Bone marrow (tissue), 2 donors: ENCODE data around the gene KCNE1.
"Not testable (repeated sequence)": the region's sequence is repeated elsewhere in the genome, so short reads cannot be mapped to it uniquely, and the experiment has no call there.

Experiments
- DNase-seq, 2 donors: peaks; one replicate each; lab custom pipeline; 2025; lab: John Stamatoyannopoulos, UW

The KCNE1 gene

GRCh38 chr21:34511181-34511580 is 829 bp downstream of the KCNE1 start:
- DNase-seq: no peak

GRCh38 chr21:34510148-34511142 is 1.6 kb downstream of the KCNE1 start:
- DNase-seq: peak; percentile 57 to 59

GRCh38 chr21:34509151-34509550 is 2.9 kb downstream of the KCNE1 start:
- no peak for DNase-seq

GRCh38 chr21:34504595-34504994 is 7.4 kb downstream of the KCNE1 start:
- no peak for DNase-seq

DNA sequence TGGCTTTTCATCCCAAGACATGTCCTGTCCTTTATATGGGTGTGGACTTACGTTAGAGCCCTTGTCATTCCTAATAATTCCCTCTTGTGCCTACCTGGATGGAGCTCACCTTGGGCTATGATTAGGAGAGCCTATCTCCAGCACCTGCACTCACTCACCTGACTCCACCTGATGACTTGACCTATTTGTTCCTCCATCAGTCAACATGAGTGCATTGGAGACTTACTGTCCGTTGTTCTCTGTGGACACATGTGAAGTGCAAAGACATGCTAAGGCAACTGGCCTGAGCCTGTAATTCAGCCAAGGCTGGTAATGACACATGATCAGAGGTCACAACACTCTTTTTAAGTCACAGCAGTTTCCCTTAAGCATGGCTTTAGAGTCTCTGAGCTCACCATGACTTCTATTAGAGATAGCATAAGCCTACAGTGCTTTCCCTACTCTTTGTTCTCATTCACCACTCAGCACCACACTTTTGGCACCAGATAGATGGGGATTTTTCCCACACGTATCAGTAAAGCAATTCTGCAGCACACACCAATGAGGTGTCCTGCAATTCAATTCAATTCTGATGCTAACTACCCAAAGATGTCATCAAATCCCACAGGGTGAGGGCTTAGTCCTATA is 9.4 kb downstream of the KCNE1 start:
- DNase-seq: no peak

DNA sequence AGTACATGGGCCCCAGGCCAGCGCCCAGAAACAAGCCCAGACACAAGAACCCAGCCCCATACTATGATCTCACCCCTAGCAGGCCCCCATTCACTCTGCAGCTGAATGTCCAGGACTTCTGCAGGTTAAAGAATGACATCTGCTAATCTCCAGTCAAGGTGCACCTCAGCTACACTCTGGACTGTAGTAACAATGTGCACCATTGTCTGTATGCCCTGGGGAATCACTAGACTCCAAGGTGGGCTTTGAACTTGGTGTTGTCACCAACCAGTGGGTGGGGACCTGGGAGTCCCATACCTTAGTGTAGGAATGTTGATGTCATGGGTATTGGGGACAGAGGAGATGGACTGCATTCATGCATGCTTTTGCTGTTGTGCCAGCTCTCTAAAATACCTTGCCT is 10.3 kb downstream of the KCNE1 start:
- DNase-seq: no peak

- no peak for DNase-seq
Observed at GRCh38 chr21:34500191-34500590, 11.8 kb downstream of the KCNE1 start.

DNA sequence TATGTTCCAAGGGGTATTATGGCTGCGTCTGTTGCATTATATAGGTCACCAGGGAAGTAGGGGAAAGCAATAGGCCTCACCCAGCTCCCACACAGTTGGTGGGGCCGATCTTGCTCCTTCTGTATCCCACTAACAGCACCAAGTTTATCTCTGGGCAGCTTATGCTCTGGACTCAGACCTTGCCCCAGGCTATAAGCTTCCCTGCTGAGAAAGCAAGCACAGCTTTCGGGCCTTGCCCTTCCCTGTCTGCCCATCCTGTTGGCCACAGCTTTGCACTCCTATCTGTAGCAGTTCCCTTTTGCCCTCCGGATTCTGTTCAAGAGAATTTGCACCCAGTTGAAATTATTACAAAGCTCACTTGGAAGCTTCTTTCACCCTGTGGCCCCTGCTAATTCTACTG is 12.9 kb downstream of the KCNE1 start:
- no peak for DNase-seq

DNA sequence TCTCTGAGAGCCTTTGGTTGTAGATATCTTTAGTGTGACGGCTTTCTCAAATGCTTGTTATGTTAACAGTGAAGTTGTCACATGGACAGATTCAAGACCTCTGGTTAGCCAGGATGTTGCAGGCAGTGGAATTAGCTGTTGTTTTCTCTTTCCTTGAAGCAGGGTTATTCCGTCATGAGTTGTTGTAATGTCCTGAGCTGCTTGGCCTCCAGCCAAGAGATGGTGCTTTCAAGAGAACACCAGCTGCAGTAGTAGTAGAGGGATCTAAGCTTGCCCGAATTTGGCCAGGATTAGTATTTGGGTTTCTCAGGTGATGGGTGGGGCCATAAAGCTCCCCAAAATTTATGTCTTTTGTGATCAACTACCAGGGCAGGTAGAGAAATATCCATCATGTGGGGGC is 13.4 kb downstream of the KCNE1 start:
- DNase-seq: no peak

DNA sequence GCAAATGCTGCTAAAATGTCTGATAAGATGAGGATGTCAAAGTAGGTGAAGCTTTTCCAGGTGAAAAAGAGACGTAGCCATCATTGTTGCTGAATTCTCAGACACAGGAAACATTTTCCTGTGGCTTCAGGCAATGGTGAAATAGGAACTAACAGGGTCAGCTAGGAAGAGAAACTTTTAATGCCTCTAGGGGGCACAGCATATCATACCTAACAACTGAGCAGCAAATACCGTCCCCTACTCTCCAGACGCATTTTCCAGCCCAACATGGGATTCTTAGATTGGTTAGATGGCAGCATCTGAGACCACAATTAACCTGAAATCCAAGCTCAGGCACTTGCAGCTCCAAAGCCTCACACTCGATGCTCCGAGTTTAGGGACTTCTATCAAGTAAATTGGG is 28.2 kb downstream of the KCNE1 start:
- DNase-seq: not testable (repeated sequence)

DNA sequence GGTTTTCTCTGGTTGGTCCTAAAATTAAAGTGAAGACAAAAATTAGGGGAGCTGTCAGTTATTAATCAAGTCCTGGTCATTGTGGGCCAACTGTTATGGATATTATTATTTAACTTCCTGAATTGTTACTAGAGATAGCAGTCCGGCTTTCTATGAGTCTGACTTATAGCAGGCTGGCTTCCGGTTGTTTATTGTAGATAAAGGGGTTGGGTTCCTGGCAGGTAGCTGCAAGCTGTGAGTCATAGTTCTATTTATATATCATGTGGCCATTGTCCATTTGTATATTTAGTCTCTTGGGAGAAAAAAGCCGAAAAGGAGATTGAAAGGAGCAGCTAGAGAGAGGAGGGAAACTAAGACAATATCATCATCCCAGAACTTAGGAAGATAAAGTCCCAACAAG is 28.6 kb downstream of the KCNE1 start:
- DNase-seq: not testable (repeated sequence)

- DNase-seq: not testable (repeated sequence)
Observed at GRCh38 chr21:34467333-34467732, 44.7 kb downstream of the KCNE1 start.

DNA sequence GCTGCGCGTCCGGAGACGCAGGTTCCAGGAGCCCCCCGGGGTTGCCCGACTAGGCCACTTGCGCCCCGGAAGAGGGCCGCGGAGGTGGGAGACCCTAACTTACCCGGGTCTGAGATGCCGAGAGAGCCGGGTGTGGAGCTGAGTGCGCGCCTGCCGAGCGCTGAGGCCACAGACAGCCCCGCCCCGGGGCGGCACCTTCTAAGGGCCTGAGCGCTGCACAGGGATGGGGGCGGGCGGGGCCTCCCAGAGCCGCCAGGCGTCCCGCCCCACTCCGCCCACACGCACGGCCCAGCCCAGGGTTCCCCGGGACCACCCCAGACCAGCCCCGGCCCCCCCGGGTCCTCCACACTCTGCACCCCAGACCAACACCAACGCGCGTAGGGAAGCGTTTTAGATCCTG is 52.6 kb downstream of the KCNE1 start:
- DNase-seq: not testable (repeated sequence)

GRCh38 chr21:34458266-34458665 is 53.7 kb downstream of the KCNE1 start:
- DNase-seq: not testable (repeated sequence)

DNA sequence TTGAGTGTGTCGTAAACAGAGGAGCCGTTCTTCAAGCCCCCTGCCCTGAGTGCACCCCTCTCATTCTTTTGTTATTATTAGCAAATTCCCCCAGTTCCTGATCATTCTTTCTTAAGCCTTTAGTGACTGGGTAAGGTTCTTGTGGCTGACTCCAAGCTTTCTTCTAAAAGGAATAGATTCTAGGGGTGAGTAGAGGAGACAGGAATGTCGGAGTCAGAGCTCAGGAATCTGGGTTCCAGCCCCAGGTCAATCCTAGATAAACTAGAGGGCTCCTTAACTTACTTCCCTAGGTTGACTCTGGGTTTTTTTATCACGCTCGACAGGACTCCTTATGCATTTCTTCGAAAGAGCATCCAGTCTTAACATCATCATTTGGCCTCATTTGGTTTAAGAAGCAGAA is 55.8 kb downstream of the KCNE1 start:
- DNase-seq: not testable (repeated sequence)

DNA sequence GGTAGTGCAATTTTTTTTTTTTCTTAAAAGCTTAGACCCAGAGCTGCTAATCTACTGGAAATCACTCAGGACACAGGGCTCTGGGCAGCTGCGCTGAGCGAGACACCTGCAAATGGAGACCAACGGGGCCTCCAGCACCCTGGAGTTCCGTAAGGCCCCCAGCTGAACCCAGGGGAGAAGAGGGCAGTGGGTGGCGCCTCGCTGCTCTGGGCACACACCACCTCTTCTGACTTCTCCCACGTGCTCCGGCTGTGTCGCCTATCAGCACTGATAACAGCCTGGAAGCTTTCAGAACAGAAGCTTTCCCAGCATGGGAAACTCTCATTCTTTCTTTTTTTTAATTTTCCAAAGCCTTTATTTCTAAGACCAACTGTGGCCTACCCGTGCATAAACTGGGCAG is 56.4 kb downstream of the KCNE1 start:
- not testable (repeated sequence) for DNase-seq

DNA sequence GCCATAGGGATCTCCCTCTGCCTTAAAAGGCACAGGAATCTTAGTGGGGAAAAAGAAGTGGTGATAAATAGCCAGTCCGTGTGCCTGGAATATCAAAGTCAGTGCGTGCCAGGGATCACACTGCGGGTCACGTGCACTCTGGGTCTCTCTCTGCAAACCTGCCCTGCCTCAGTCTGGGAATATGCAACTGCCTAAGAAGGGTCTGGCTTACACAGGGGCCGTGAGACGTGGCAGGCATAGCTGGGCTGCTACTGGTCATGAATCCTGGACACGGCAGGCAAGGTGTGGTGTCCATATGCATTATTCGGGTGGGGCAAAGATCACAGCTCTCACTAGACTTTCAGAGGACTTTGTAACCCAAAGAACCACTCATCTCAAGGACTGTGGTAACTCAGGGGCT is 65.0 kb downstream of the KCNE1 start:
- DNase-seq: not testable (repeated sequence)

DNA sequence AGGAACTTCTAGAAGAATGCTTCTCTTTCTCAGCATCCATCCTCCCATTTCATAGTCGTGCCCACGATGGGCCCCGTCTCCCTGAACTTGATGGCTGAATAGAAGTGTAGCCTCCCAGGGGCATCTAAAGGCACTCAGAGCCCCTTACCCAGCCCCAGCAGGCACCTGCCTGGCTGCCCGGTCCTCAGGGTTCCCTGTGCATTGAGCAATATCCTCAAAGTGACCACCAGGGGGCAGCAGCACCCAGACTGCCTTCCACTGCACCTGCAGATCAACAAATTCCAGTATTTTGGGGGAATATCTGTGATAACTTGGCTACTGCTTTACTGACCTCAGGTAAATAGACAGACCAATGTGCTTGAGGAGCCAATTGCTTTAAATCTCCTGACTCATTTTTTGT is 68.5 kb downstream of the KCNE1 start:
- DNase-seq: not testable (repeated sequence)

DNA sequence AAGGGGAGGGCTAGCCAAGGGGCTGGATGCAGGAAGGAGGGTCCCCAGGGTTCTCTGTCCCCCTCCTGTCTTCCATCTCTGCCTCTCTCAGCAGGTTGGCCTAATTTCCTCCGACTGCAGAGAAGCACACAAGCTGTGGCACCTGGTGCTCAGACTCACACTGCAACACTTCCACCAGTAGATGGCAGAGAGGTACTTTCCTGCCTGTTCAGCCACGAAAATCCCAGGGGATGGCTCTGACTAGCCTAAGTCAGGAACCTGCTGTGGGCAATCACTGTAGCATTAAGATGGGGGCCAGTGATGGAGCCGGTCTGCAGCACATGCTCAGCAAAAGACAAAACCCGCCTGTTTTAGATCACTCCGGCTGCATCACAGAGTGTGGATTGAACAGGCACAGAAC is 82.3 kb downstream of the KCNE1 start:
- DNase-seq: not testable (repeated sequence)

GRCh38 chr21:34428441-34428840 is 83.6 kb downstream of the KCNE1 start:
- not testable (repeated sequence) for DNase-seq

GRCh38 chr21:34427339-34427738 is 84.7 kb downstream of the KCNE1 start:
- not testable (repeated sequence) for DNase-seq

DNA sequence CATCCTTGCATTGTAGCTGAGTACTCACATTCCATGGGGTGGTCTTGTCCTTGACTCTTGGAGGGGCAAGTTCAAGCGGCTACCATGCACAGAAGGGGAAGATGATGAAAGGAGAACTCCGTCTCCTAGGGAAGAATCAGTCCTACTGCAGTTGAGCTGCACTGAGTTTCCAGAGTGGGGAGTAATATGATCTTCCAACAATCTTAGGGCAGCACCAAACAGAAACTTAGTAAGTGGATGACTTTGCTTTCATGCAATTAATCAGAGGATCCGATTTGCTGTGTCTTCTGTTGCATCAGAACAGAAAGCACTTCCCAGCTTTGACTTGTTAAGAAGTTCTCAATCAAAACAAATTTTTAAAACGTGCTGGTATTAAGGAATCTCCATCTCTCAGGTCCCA is 88.2 kb downstream of the KCNE1 start, which contains the start of gene SMIM34:
Gene SMIM34, minus strand, starts transcription at position 147 of the 400 bp plus-strand sequence. Its CDS starts 112 bp downstream, at position 35.
- DNase-seq: not testable (repeated sequence)
